ENCODE results near the gene TTC7B.

TTC7B gene

GRCh38 chr14:90691627-90692026, 124.6 kb downstream of the TTC7B start:
- H3K4me3 ChIP-seq (ENCODE audit: low read length), result no peak overlapping the region
- 92% methylated on average over 2 of the region's 2 CpGs for WGBS
- H3K4me1 ChIP-seq (ENCODE audit: insufficient read depth, low read length), result no peaks in the 10 kb centered on the region
- H3K27me3 ChIP-seq (ENCODE audit: insufficient read depth, low read length), result no peaks in the 10 kb centered on the region
- H3K9me3 ChIP-seq (ENCODE audit: insufficient read depth, low read depth, low read length), result no peaks in the 10 kb centered on the region
- H3K36me3 ChIP-seq (ENCODE audit: insufficient read depth, low read length), result no peaks in the 10 kb centered on the region
- no peak overlapping the region for H3K27ac ChIP-seq (ENCODE audit: low read depth, low read length)
- no peak overlapping the region for H3K9ac ChIP-seq (ENCODE audit: low read depth, low read length)

DNA sequence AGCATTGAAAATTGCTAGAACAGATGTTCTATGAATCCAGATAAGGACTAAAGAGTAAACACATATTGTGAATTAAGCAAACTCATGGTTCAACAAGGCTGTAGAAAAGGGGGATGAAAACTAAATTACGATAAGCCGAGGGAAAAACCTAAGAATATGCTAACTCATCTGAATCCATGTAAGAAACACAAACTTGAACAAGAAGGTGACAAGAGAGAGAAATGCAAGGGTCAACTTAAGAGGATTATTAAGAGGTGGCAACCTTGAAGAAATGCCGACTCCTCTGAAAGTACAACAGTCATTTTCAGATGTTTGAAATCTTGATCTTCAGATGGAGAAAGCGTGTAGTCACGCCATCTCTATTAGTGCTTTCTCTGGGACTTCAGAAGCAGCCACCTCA, 128.6 kb downstream of the TTC7B start:
- WGBS, result 96% methylated on average over 5 of the region's 5 CpGs
- Histone ChIP-seq H3K36me3 (ENCODE audit: insufficient read depth, low read length) (no peaks in the 10 kb centered on the region), H3K4me3 (ENCODE audit: low read length) (no peak overlapping the region), H3K27me3 (ENCODE audit: insufficient read depth, low read length) (no peaks in the 10 kb centered on the region), H3K4me1 (ENCODE audit: insufficient read depth, low read length) (0 out of 2 replicates have a peak, but pooled peaks cover 4% of the 10 kb centered on the region), H3K9ac (ENCODE audit: low read depth, low read length) (no peak overlapping the region), H3K9me3 (ENCODE audit: insufficient read depth, low read depth, low read length) (no peaks in the 10 kb centered on the region), H3K27ac (ENCODE audit: low read depth, low read length) (no peak overlapping the region)

DNA sequence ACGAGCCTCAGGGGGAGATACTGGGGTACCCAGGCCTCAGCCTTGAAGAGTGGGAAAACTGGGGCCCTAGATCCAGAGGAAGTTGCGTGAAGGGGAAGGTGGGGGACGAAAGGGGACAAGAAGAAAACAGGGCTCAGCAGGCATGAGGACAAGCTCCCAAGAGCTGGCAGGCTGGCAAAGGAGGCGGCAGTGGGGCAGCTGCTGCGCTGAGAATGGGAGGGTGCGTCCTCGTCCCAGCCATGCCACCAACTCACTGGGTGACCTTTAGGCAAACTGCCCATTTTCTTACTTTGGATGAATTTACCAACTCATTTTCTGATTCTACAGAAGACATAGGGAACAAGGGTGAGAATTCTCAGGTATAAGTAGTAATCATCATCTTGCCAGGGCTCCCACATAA, 133.6 kb downstream of the TTC7B start:
- H3K27ac ChIP-seq (ENCODE audit: low read depth, low read length), result no peak overlapping the region
- no peaks in the 10 kb centered on the region for H3K27me3 ChIP-seq (ENCODE audit: insufficient read depth, low read length)
- no peaks in the 10 kb centered on the region for H3K9me3 ChIP-seq (ENCODE audit: insufficient read depth, low read depth, low read length)
- no peaks in the 10 kb centered on the region for H3K36me3 ChIP-seq (ENCODE audit: insufficient read depth, low read length)
- no peak overlapping the region for H3K4me3 ChIP-seq (ENCODE audit: low read length)
- H3K4me1 ChIP-seq (ENCODE audit: insufficient read depth, low read length), result 0 out of 2 replicates have a peak, but pooled peaks cover 5% of the 10 kb centered on the region
- WGBS, result 95% methylated on average over 7 of the region's 7 CpGs
- no peak overlapping the region for H3K9ac ChIP-seq (ENCODE audit: low read depth, low read length)

- no peak overlapping the region for H3K9ac ChIP-seq (ENCODE audit: low read depth, low read length)
- WGBS, result 91% methylated on average over 3 of the region's 3 CpGs
- H3K36me3 ChIP-seq (ENCODE audit: insufficient read depth, low read length), result no peaks in the 10 kb centered on the region
- H3K27ac ChIP-seq (ENCODE audit: low read depth, low read length), result no peak overlapping the region
- H3K4me1 ChIP-seq (ENCODE audit: insufficient read depth, low read length), result 0 out of 2 replicates have a peak, but pooled peaks cover 9% of the 10 kb centered on the region
- no peaks in the 10 kb centered on the region for H3K9me3 ChIP-seq (ENCODE audit: insufficient read depth, low read depth, low read length)
- H3K27me3 ChIP-seq (ENCODE audit: insufficient read depth, low read length), result no peaks in the 10 kb centered on the region
- H3K4me3 ChIP-seq (ENCODE audit: low read length), result no peak overlapping the region
These were observed 134.3 kb downstream of the TTC7B start for GRCh38 chr14:90681929-90682328.

GRCh38 chr14:90678846-90679362, 137.3 kb downstream of the TTC7B start:
- Histone ChIP-seq H3K27ac (ENCODE audit: low read depth, low read length) (no peak overlapping the region), H3K4me1 (ENCODE audit: insufficient read depth, low read length) (0 out of 2 replicates have a peak, but pooled peaks cover 6% of the 10 kb centered on the region), H3K9me3 (ENCODE audit: insufficient read depth, low read depth, low read length) (no peaks in the 10 kb centered on the region), H3K4me3 (ENCODE audit: low read length) (no peak overlapping the region), H3K36me3 (ENCODE audit: insufficient read depth, low read length) (no peaks in the 10 kb centered on the region), H3K27me3 (ENCODE audit: insufficient read depth, low read length) (no peaks in the 10 kb centered on the region), H3K9ac (ENCODE audit: low read depth, low read length) (no peak overlapping the region)
- 94% methylated on average over 6 of the region's 6 CpGs for WGBS

- Histone ChIP-seq H3K9me3 (ENCODE audit: insufficient read depth, low read depth, low read length) (no peaks in the 10 kb centered on the region), H3K9ac (ENCODE audit: low read depth, low read length) (no peak overlapping the region), H3K4me3 (ENCODE audit: low read length) (no peak overlapping the region), H3K27me3 (ENCODE audit: insufficient read depth, low read length) (no peaks in the 10 kb centered on the region), H3K27ac (ENCODE audit: low read depth, low read length) (no peak overlapping the region), H3K36me3 (ENCODE audit: insufficient read depth, low read length) (no peaks in the 10 kb centered on the region), H3K4me1 (ENCODE audit: insufficient read depth, low read length) (0 out of 2 replicates have a peak, but pooled peaks cover 6% of the 10 kb centered on the region)
- WGBS, result 83% methylated on average over 1 of the region's 1 CpG
These were observed 137.8 kb downstream of the TTC7B start for GRCh38 chr14:90678420-90678819.

GRCh38 chr14:90677484-90678050, 138.7 kb downstream of the TTC7B start:
- Histone ChIP-seq H3K36me3 (ENCODE audit: insufficient read depth, low read length) (no peaks in the 10 kb centered on the region), H3K27ac (ENCODE audit: low read depth, low read length) (no peak overlapping the region), H3K4me1 (ENCODE audit: insufficient read depth, low read length) (0 out of 2 replicates have a peak, but pooled peaks cover 6% of the 10 kb centered on the region), H3K9ac (ENCODE audit: low read depth, low read length) (no peak overlapping the region), H3K4me3 (ENCODE audit: low read length) (no peak overlapping the region), H3K27me3 (ENCODE audit: insufficient read depth, low read length) (no peaks in the 10 kb centered on the region), H3K9me3 (ENCODE audit: insufficient read depth, low read depth, low read length) (no peaks in the 10 kb centered on the region)
- 74% methylated on average over 5 of the region's 5 CpGs for WGBS

DNA sequence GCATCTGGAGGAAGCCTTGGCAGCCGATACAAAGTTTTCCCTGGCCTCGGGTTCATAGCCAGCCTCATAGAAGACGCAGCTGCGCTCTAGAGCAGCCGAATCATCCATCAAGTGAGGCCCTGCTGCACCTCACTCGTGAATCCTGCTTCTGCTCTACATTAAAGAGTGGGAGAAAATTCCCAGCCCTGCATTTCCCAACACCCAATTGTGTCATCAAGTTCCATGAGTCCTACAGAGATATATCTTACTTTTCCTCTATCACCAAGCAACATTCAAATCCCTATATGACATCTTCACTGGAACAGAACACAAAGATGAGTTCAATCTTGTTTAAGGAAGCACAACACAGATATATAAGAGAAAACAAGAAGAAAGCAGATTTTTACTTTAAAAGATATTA, 139.3 kb downstream of the TTC7B start:
- Histone ChIP-seq H3K4me3 (ENCODE audit: low read length) (no peak overlapping the region), H3K9ac (ENCODE audit: low read depth, low read length) (no peak overlapping the region), H3K4me1 (ENCODE audit: insufficient read depth, low read length) (0 out of 2 replicates have a peak, but pooled peaks cover 6% of the 10 kb centered on the region), H3K36me3 (ENCODE audit: insufficient read depth, low read length) (no peaks in the 10 kb centered on the region), H3K27ac (ENCODE audit: low read depth, low read length) (no peak overlapping the region), H3K9me3 (ENCODE audit: insufficient read depth, low read depth, low read length) (no peaks in the 10 kb centered on the region), H3K27me3 (ENCODE audit: insufficient read depth, low read length) (no peaks in the 10 kb centered on the region)
- 93% methylated on average over 6 of the region's 6 CpGs for WGBS

- Histone ChIP-seq H3K9me3 (ENCODE audit: insufficient read depth, low read depth, low read length) (no peaks in the 10 kb centered on the region), H3K4me1 (ENCODE audit: insufficient read depth, low read length) (0 out of 2 replicates have a peak, but pooled peaks cover 6% of the 10 kb centered on the region), H3K27me3 (ENCODE audit: insufficient read depth, low read length) (no peaks in the 10 kb centered on the region), H3K4me3 (ENCODE audit: low read length) (no peak overlapping the region), H3K27ac (ENCODE audit: low read depth, low read length) (no peak overlapping the region), H3K9ac (ENCODE audit: low read depth, low read length) (no peak overlapping the region), H3K36me3 (ENCODE audit: insufficient read depth, low read length) (no peaks in the 10 kb centered on the region)
- 97% methylated on average over 7 of the region's 7 CpGs for WGBS
These were observed 139.9 kb downstream of the TTC7B start for GRCh38 chr14:90676356-90676755.

GRCh38 chr14:90675399-90675798, 140.8 kb downstream of the TTC7B start:
- H3K27ac ChIP-seq (ENCODE audit: low read depth, low read length), result no peak overlapping the region
- H3K36me3 ChIP-seq (ENCODE audit: insufficient read depth, low read length), result no peaks in the 10 kb centered on the region
- no peaks in the 10 kb centered on the region for H3K9me3 ChIP-seq (ENCODE audit: insufficient read depth, low read depth, low read length)
- H3K27me3 ChIP-seq (ENCODE audit: insufficient read depth, low read length), result no peaks in the 10 kb centered on the region
- no peak overlapping the region for H3K4me3 ChIP-seq (ENCODE audit: low read length)
- H3K9ac ChIP-seq (ENCODE audit: low read depth, low read length), result no peak overlapping the region
- 95% methylated on average over 7 of the region's 7 CpGs for WGBS
- 0 out of 2 replicates have a peak, but pooled peaks cover 6% of the 10 kb centered on the region for H3K4me1 ChIP-seq (ENCODE audit: insufficient read depth, low read length)

DNA sequence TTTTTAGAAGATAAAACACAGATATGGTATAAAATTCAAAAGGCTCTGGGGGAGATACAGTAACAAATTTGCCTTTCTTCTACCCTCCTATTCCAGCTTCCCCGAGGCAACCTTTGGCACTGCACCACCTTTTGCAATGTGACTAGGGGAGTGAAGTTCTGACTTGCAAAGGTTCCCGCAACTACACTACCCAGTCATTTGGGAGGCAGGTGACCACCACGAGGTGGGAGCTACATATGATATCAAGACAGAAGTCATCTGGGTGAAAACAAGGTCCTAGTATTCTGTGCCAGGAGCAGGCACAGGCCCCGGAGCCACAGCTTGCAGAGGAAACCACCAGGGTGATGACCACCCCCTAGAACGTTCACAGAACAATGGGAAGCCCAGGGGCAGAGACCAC, 141.5 kb downstream of the TTC7B start:
- Histone ChIP-seq H3K36me3 (ENCODE audit: insufficient read depth, low read length) (0 out of 2 replicates have a peak, but pooled peaks cover 2% of the 10 kb centered on the region), H3K4me1 (ENCODE audit: insufficient read depth, low read length) (0 out of 2 replicates have a peak, but pooled peaks cover 6% of the 10 kb centered on the region), H3K9me3 (ENCODE audit: insufficient read depth, low read depth, low read length) (no peaks in the 10 kb centered on the region), H3K27me3 (ENCODE audit: insufficient read depth, low read length) (no peaks in the 10 kb centered on the region), H3K4me3 (ENCODE audit: low read length) (no peak overlapping the region), H3K9ac (ENCODE audit: low read depth, low read length) (no peak overlapping the region), H3K27ac (ENCODE audit: low read depth, low read length) (no peak overlapping the region)
- 94% methylated on average over 5 of the region's 5 CpGs for WGBS
